DMS153 treated with DMSO at 0.1 percent for 48 hours (cell line): ENCODE data around the gene MLYCD.
"Not testable (repeated sequence)": the region's sequence is repeated elsewhere in the genome, so short reads cannot be mapped to it uniquely, and the experiment has no call there.

Experiments
- DNase-seq: peaks from one replicate; lab custom pipeline; 2025; ENCODE audit not compliant: unreplicated experiment; lab: John Stamatoyannopoulos, UW

Gene MLYCD

DNA sequence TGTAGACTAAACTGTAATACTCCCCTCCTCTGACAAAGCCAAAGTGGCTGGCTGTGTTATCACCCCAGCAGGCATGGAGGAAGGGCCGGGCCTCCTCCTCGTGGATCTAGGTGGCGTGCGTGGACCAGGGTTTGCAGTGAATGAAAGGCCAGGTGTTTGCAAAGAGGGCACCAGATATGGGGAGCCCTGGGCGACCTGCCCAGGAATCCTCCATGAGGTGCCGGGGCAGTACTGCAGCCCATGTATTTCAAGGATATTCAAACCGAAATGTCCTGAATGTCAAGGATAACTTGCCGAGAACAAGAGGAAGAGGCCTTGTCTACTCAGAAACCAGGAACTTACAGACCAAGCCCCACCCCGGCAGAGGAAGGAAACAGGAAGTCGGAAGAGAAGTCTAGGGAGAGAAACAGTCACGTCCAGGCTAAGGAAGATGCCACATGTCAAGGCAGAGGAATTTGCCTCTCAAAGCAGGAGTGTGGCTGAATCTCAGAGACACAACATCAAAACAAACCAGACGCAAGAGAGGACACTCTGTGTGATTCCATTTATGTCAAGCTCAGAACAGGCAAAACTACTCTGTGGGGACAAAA, 40.4 kb downstream of the MLYCD start:
- no peak for DNase-seq

DNA sequence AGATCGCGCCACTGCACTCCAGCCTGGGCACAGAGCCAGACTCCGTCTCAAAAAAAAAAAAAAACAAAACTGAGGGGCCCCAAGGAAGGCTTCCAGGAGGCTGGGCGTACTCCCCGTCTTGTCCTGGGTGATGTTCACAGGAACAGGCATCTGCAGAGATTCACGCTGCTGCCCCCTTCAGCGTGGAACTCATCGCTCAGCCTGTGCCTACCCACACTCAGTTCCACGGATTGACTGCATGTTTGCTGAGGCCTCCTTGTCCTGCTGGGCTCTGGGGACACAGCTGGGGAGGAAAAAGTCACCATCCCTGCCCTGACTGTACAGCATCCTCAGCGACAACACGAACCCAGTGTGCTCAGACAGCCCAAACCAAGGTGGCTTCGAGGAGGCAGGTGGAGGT, 41.2 kb downstream of the MLYCD start:
- no peak for DNase-seq

DNA sequence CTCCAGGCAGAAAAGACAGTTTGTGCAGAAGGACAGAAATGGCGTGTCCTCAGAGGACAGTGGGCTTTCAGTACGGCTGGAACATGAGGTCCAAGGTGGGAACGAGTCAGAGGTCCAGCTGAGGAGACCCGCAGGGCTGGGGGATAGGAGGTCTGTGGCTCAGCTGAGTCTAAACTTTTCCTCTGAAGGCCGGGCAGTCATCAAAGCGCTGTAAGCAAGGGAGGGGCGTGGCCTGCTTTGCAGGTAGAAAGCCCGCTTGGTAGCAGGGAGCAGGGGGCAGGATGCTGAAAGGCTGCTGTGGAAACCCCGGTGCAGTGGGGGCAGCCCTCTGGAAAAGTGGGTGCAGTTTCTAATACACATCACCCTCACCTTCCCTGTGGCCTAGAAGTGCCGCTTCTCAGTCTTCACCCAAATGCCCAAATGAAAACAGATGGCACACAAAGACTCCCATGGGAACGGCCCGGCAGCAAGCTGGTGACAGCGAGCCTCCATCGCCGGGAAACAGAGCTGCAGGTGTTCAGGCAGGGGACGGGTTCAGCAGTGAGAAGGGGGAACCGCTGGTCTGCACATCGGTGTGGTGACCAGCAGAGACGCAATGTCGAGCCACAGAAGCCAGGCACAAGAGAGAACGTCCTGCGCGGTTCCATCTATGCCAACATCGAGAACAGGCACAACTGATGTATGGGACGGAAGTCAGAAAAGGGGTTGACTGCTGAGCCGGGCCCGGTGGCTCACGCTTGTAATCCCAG, 41.9 kb downstream of the MLYCD start:
- DNase-seq: peak; percentile 36

DNA sequence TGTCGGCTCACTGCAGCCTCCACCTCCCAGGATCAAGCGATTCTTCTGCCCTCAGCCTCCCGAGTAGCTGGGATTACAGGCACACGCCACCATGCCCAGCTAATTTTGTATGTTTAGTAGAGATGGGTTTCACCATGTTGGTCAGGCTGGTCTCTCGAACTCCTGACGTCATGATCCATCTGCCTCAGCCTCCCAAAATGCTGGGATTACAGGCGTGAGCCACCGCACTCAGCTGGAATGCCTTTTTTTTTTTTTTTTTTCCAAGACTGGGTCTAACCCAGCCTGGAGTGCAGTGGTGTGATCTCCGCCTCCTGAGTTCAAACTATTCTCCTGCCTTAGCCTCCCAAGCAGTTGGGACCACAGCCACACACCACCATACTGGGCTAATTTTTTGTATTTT, 42.6 kb downstream of the MLYCD start:
- not testable (repeated sequence) for DNase-seq

DNA sequence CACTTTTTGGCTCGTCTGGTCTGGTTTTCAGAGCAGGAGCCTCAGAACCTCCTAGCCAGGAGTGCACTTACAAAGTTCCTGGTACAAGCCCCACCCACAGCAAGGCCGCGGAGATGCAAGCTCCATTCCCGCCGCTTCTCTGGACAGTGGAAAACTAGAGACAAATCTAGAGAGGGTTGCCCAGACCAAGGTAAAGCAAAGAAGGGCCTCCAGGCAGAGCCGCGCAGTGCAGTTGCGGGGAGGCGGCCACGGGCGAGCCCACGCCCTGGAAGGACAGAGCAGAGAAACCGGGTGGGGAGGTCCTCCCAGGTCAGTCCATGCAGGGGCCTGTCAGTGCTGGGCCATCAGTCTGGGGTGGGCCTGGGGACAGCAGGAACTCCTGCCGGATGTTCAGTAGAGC, 43.2 kb downstream of the MLYCD start:
- no peak for DNase-seq

DNA sequence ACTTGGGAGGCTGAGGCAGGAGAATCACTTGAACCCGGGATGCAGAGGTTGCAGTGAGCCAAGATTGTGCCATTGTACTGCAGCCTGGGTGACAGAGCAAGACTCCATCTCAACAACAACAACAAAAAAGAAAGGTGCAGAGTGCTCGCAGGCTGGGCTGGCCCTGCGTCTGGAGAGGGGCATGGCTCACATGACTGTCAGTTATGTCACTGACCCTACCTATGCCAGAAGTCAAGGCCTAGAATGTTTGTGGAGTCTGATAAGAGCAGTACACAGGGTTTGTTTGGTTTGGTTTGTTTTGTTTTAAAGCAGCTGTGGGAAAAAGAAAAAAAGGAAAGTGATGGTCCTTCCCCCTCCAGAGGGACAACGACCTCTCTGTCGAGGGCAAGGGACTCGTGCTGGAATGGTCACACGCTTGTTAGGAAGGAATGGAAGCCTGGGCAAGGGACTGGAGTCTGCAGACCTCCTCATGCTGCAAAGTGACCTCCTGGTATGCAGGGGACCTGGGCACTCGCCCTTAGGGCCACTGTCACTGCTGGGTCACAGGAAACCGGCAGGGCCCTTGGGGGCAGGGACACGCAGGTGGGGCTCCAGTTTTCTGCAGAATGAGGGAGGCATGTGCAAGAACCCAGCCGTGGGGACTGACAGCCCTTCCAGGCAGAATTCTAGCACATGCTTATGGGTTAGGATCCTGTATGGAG, 44.0 kb downstream of the MLYCD start:
- DNase-seq: no peak

DNA sequence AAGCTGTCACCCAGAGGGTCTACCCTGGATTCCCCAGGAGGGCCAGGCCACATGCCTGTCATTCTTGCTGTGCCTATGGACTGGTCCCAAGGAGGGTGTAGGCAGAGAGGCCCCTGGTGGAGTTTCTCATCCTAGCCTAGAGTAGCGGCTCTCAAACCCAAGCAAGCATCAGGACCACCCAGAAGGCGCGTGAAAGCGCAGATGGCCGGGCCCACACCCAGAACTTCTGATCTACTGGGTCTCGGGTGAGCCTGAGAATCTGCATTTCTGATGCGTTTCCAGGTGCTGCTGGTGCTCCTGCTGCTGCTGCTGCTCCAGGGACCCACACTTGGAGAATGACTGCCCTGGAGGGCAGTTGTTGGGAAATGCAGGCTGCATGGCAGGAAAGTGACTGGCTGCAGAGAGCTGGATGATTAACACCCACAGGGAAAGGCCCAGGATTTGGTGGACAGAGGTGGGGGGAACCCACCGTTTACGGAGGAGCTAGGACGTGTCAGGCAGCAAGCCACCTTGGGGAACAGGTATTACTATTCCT, 44.7 kb downstream of the MLYCD start:
- DNase-seq: no peak

DNA sequence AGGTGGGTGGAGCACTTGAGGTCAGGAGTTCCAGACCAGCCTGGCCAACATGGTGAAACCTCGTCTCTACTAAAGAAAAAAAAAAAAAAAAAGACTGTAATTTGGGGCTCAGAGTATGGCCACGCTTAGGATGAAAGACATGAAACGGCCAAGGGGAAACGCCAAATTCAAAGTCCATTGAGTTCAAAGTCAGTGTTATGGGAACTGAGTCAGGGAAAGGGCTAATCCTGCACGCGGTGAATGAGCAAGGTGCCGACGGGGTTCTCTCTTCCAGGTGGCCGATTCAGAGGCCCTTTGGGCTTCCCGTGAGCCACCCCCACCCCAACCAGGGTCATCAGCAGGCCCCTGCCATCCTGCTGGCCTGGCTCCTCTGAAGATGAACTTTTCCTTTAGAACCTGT, 46.7 kb downstream of the MLYCD start:
- DNase-seq: no peak

DNA sequence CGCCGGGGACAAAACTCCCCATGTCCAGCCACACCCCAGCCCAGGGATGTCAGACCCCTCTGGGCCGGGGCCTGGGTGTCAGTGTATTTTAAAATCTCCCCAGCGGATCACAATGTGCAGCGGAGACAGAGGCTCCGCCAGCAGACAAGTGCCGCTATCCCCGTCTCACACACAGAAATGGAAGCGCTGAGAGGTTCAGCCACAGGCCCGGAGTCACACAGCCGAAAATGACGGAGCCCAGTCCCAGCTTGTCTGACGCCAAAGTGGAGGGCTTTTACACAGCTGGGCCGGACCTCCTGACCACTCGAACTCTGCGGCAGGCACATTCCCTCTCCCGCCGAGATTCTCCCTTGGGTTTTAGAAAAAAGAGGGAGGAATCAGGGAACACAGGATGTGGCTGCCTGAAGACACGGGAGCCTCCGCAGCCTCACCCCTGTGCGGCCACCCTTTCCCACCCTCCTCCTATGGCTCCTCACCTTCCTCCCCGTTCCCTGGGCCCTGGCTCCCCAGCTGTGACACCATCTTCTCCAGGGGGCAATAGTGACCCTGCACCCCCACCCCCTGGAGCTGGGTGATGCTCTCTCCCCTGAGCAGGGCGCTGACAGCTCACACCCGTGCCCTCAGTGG, 47.4 kb downstream of the MLYCD start:
- no peak for DNase-seq

DNA sequence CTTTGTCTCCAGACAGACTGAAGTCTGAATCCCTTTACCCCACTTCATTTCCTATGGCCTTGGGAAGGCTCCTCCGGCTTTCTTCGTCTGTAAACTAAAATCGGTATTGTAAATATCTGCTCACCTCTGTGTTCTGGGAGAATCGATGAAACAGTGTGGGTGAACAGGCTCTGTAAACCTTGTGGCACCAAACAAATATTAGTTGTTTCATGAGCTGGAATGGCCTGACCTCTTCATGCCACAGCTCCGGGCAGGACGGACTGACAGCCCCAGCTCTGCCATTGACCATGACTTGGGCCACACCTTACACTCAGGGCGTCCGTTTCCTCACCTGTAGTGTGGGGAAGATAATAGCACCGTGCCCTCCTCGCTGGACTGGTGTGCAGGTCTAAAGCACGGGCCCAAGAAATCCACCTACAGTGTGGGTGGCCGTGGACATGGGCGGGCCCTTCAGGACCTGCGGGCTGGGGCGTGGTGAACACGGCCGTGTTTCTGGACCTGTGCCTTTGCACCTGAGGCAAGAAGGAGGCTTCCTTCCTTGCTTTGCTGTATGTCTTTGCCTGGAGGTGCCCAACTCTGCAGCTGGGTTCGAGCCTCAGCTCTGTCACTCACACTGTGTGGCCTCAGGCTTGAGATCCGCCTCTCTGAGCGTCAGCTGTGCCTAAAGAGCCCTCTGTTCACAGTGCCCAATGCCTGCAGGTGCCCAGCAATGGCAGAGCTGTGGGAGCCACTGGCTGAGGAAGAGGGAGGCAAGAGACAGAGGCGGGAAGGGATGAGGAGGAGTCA, 48.1 kb downstream of the MLYCD start:
- DNase-seq: no peak

DNA sequence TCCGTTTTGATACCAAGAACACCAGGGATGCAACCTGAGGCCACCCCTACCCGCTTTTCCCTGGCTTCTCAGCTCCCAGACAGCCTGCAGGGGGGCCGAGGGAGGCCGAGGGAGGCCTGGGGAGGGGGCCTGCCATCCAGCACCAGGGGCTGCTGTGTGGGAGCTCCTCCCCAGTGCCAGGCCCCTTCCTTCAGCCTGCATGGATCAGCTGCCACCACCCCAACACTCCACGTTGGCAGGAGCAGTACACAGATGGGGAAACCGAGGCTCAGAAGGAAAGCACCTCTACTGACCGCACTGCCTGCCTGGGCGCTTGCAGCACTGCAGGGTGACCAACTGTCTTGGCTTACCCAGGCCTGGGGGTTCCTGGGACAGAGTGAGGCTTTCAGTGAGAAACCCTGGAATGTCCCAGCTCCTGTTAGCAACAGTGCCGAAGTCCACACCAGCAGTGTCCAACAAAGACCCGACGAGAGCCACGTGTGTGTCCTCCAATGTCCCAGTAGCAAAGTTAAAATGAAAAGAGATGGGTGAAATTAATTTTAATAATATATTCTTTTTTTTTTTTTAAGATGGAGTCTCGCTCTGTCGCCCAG, 48.8 kb downstream of the MLYCD start:
- no peak for DNase-seq

DNA sequence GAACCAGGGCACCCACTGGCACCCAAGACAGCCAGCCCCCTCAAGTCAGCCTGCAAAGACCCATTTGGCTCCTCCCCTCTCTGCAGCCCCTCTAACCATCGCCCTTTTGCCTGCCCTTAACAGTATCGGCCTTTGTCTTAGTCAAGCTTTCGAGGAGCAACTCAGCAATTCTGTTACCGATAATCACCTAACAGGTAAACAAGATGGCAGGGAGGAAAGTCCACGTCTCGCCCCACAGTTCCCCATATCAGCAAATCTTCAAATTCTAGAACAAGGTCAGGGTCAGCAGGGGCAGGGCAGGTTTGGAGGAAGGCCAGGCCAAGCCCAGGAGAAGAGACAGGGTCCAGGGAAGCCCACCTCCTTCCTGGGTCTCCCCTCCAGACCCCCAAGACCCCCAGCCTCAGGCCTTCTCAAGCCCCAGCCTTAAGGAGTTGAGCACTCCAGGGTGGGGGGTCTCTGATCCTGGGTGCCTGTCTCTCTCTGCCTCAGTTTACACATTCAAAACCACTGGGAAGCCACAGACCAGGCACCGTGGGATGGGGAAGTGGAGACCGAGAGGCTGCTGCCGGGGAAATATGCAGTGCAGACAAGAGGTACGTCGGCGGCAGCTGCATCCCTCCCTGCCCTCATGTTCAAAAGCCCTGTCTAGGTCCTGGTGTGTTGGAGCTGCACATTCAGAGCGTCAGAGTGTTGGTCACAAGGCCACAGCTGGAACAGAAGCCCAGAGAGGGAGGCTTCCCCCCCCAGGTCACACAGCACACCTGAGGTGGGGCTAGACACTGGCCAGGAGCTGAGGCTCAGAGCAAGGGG, 50.2 kb downstream of the MLYCD start:
- DNase-seq: no peak

DNA sequence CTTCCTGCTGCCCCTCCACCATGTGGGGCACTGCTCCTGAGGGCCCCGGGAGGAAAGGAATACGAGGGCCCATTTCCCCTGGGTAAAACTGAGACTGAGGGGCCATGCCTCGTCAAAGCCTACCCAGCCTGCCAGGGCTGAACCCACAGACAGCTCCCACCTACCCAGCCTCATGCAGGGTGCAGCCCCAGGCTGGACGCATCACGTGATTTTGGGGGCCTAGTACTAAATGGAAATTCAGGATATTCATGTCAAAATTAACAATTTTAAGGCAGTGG, 50.7 kb downstream of the MLYCD start:
- DNase-seq: no peak

DNA sequence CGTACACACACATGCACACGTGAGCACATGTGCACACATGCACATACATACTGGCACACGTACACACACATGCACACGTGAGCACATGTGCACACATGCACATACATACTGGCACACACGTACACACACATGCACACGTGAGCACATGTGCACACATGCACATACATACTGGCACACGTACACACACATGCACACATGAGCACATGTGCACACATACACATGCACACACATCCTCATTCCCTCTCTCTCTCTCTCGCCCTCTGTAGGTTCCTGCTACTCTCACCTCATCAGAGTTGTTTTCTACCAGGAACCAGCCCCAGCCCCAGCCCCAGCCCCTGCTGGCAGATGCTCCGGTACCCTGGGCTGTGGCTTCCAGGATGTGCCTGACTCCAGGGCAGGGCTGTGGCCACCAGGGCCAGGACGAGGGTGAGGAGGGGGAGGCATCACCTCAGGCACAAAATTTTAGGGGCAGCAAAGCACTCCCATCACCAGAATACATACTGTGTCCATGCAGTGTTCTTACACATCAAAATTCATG, 52.0 kb downstream of the MLYCD start:
- DNase-seq: not testable (repeated sequence)

DNA sequence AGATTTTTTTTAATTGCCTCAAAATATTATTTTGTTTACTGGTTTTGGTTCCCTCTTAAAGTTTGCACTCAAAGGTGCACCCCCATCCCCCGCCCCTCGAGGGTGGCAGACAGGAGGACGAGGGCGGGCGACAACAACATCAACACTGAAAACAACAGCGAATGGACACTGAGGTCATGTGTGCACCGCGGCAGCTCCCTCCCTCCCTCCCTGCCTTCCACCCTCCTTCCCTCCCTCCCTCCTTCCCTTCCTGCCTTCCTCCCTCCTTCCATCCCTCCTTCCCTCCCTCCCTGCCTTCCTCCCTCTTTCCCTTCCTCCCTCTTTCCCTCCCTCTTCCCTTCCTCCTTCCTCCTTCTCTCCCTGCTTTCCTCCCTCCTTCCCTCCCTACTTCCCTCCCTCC, 52.6 kb downstream of the MLYCD start:
- DNase-seq: no peak

DNA sequence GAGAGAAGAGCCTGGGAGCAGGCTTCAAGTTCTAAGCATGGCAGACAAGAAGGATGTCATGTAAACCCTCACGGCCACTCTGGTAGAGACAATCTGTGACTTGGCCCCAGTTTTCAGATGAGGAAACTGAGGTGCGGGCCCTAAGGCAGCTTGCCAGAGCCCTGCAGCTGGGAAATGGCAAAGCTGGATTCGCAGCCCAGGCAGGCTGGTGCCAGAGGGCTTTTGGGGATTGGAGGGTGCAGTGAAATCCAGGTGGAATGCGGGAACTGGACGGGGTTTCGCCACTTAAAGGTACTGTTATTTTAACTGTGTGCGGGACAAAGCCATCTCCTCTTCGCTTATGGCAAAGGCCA, 53.6 kb downstream of the MLYCD start:
- no peak for DNase-seq

DNA sequence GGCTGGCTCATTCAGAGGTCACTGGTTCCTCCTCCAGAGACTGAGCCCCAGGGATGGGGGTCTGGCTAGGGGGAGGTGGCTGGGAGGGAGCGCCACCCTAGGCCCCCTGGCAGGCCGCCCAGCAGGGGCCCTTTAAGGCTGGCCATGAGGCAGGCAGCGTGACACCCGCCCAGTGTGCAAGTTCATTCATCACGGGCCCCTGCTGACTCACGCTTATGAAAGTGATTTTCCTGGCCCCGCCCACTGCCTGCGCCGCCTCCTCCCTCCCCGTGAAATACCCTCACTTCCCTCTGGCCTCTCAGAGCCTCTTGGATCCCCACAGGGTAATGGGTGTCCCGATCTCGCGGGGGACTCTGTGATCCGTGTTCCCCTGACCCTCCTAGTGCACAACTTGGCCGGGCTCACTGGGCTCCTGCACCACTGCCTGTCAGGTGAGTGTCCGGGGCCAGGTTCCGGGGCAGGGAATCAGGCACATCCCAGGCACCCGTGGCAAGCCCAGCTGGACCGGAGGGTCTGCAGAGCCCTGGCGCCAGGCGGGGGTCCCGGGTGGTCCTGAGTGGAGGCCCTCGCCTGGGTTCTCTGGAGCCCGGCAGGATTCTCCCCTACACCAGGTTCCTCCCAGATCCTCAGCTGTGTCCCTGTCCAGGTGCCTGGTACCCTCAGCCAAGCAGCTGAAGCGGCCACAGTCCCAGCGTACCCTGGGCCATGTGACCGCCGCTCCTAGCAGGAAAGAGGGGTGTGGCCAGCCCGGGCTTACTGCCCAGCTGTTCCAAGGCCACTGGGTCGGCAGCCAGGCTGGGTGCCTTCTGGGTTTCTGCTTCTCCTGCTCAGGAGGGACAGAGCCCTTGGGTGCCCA, 54.3 kb downstream of the MLYCD start, which contains the start of gene OSGIN1:
Gene OSGIN1 (plus strand): TSS at position 301 of the 856 bp plus-strand sequence. CDS start 4,432 bp downstream, outside the sequence.
- DNase-seq: peak; percentile 62

DNA sequence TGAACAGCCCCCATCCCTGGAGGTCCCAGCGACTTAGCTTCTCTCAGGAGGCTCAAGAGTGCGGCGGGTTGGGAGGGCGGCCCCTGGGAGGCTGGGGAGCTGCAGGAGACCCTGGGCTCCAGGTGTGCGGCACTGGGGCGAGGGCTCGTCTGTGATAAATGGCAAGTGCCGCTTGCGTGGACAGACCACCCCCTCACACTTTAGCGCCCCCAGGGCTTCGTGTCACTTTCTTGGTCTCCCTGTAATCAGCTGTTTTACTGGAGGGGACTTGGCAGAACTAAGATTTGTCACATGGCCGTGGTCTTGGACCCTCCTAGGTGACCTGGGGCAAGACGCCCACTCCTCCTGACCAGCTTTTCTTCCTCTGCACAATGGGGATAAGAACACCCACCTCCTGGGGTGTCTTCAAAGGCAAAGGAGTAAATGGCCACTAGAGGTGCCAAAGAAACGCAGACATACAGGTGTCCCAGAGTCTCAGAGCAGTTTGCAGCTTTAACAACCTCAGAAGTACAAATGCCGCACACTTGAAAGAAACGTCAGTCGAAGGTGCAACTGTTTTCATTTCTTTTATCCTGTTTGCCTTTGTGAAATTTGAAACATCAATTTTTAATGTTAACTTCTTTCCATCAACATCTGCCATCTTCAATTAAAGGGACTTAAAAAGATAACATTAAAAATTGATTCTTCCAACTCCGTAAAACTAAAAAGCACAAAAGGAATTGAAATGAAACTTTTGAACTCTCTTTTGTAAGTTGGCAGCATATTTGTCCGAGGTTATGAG, 55.1 kb downstream of the MLYCD start:
- no peak for DNase-seq
